ENCODE data around the gene NPR3.

GRCh38 chr5:32713770-32714381 lies 2.8 kb downstream of the NPR3 start:
- no peak for TF ChIP-seq EZH2 (IDR thresholded peaks at IDR 0.05; ENCODE audit: low read depth)
- no peak for TF ChIP-seq CTCF (conservative IDR thresholded peaks at IDR 0.05)
